HG03064 (cell line): ENCODE data around the gene RALY.

ENCODE experiments used
- ATAC-seq: cut with Tn5 transposase; IDR thresholded peaks from one replicate; pipeline ENCODE4 v1.9.1; 2021; ENCODE audit warnings: low read depth; ENCODE audit not compliant: unreplicated experiment

RALY gene

GRCh38 chr20:33993576-33994221 lies at the start of gene RALY:
Gene RALY (plus strand): TSS chr20:33993911. CDS start chr20:34072075, 78,164 bp downstream.
- peak; percentile 60 for ATAC-seq

- no peak for ATAC-seq
These were observed 48.8 kb upstream of the RALY start for GRCh38 chr20:33944914-33945313.

- no peak for ATAC-seq
These were observed 48.2 kb upstream of the RALY start for GRCh38 chr20:33945391-33946081.

- no peak for ATAC-seq
These were observed 45.9 kb upstream of the RALY start for GRCh38 chr20:33947709-33948295.

GRCh38 chr20:33948480-33948879 lies 45.2 kb upstream of the RALY start:
- ATAC-seq: no peak

- ATAC-seq: no peak
These were observed 42.5 kb upstream of the RALY start for GRCh38 chr20:33951171-33951570.

- ATAC-seq: no peak
These were observed 39.2 kb upstream of the RALY start for GRCh38 chr20:33954504-33954903.

- ATAC-seq: no peak
These were observed 30.0 kb upstream of the RALY start for GRCh38 chr20:33963751-33964150.

- ATAC-seq: no peak
These were observed 29.3 kb upstream of the RALY start for GRCh38 chr20:33964441-33964840.

- ATAC-seq: no peak
These were observed 26.6 kb upstream of the RALY start for GRCh38 chr20:33967126-33967525.

- ATAC-seq: no peak
These were observed 24.1 kb upstream of the RALY start for GRCh38 chr20:33969563-33969962.

GRCh38 chr20:33970229-33970628 lies 23.5 kb upstream of the RALY start:
- no peak for ATAC-seq

GRCh38 chr20:33971147-33971975 lies 22.4 kb upstream of the RALY start:
- ATAC-seq: no peak

GRCh38 chr20:33976959-33977358 lies 16.8 kb upstream of the RALY start:
- ATAC-seq: no peak

- no peak for ATAC-seq
These were observed 16.2 kb upstream of the RALY start for GRCh38 chr20:33977535-33977934.

GRCh38 chr20:33979094-33979493 lies 14.6 kb upstream of the RALY start:
- ATAC-seq: no peak

- ATAC-seq: no peak
These were observed 12.4 kb upstream of the RALY start for GRCh38 chr20:33981347-33981746.

GRCh38 chr20:33981964-33982363 lies 11.7 kb upstream of the RALY start:
- ATAC-seq: no peak

- no peak for ATAC-seq
These were observed 10.3 kb upstream of the RALY start for GRCh38 chr20:33983371-33983770.

GRCh38 chr20:33984182-33984719 lies 9.5 kb upstream of the RALY start:
- ATAC-seq: no peak

GRCh38 chr20:33985280-33985679 lies 8.4 kb upstream of the RALY start:
- no peak for ATAC-seq
